C4-2B (cell line): ENCODE results near the gene MR1.
"Not testable (repeated sequence)": the region's sequence is repeated elsewhere in the genome, so short reads cannot be mapped to it uniquely, and the experiment has no call there.

Experiments
- CTCF ChIP-seq: fragments of 450-650 bp; conservative IDR thresholded peaks from 2 replicates; pipeline ENCODE4 v1.5.1; 2017; ENCODE audit warnings: mild to moderate bottlenecking
- ZFX ChIP-seq: fragments of 450-650 bp; IDR thresholded peaks from 2 replicates; pipeline ENCODE4 v1.6.1; 2017

- not testable (repeated sequence) for TF ChIP-seq CTCF, ZFX
Measured at GRCh38 chr1:181045946-181046345, 12.2 kb downstream of the MR1 start.
